GM21786 (cell line): Measurements from ENCODE around the gene DDN.

Source experiments
- ATAC-seq: cut with Tn5 transposase; IDR thresholded peaks from one replicate; pipeline ENCODE4 v1.9.1; 2021; ENCODE audit not compliant: unreplicated experiment

Gene DDN

GRCh38 chr12:48968467-48968866, 30.7 kb downstream of the DDN start:
- ATAC-seq: no peak

- no peak for ATAC-seq
Measured at GRCh38 chr12:48967991-48968390, 31.2 kb downstream of the DDN start.

GRCh38 chr12:48966177-48966895, 32.8 kb downstream of the DDN start:
- no peak for ATAC-seq

GRCh38 chr12:48965298-48965838, 33.8 kb downstream of the DDN start:
- no peak for ATAC-seq

- ATAC-seq: no peak
Measured at GRCh38 chr12:48961801-48962200, 37.4 kb downstream of the DDN start.

- ATAC-seq: no peak
Measured at GRCh38 chr12:48961331-48961730, 37.8 kb downstream of the DDN start.

GRCh38 chr12:48960834-48961233, 38.3 kb downstream of the DDN start:
- no peak for ATAC-seq

GRCh38 chr12:48958049-48958388, 41.2 kb downstream of the DDN start:
- no peak for ATAC-seq

- ATAC-seq: peak; percentile 79
Measured at GRCh38 chr12:48957141-48958048, 41.8 kb downstream of the DDN start, which contains the start of gene ARF3. ARF3 (minus strand) TSS chr12:48957487; CDS start chr12:48941095, 16,392 bp downstream.

GRCh38 chr12:48956279-48957140, 42.7 kb downstream of the DDN start:
- peak; percentile 4 for ATAC-seq

GRCh38 chr12:48954841-48955501, 44.2 kb downstream of the DDN start:
- no peak for ATAC-seq

- no peak for ATAC-seq
Measured at GRCh38 chr12:48954061-48954460, 45.1 kb downstream of the DDN start.

GRCh38 chr12:48952691-48953090, 46.5 kb downstream of the DDN start:
- ATAC-seq: no peak

GRCh38 chr12:48947727-48948126, 51.4 kb downstream of the DDN start:
- no peak for ATAC-seq

- ATAC-seq: no peak
Measured at GRCh38 chr12:48946943-48947342, 52.2 kb downstream of the DDN start.

- ATAC-seq: no peak
Measured at GRCh38 chr12:48946205-48946604, 53.0 kb downstream of the DDN start.
